GM18502 (cell line): ENCODE measurements around the gene TTC6.

ENCODE experiments used
- ATAC-seq: cut with Tn5 transposase; IDR thresholded peaks from one replicate; pipeline ENCODE4 v1.9.1; 2021; ENCODE audit warnings: mild to moderate bottlenecking; ENCODE audit not compliant: unreplicated experiment, poor library complexity

Gene TTC6

DNA sequence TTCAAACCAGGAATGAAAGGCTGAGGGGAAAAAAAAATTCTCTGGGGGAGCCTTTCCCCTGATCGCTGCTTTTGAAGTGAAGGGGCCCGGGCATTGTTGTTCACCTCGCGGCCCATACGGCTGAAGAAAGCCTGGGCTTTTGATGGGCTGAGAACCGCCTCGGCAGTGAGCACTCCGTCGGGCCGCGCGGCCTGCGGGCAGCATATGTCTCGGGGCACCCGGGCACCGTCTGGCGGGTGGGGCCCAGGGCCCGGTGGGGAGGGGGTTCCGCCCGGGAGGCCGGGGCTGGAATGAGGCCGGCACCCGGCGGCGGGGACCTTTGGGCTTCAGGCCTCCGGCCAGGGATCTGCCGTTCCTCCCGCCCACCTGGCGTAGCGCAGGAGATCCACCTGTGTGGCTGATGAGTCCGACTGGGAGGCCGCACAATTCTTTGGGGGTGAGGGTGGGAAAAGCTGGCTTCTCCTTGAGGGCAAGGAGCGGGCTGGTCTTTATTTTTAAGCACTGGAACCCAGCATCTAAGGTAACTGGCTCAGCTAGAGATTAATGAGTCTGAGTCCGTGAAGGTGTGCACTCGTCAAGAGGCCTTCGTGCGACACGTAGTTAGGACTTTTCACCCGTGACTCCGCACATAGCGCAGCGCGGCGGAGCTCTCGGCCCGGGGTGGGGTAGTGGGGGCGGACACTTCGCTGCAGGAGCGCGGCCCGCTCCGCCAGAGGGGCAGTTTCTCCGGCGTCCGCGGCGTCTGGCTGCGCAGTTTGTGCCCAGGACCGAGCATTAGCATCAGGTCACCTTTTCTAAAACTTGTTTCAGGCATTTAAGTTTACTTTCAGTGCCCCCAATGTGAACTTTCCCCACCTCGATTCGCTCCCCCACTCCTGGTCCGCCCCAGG, 11.0 kb upstream of the TTC6 start:
- ATAC-seq = no peak

DNA sequence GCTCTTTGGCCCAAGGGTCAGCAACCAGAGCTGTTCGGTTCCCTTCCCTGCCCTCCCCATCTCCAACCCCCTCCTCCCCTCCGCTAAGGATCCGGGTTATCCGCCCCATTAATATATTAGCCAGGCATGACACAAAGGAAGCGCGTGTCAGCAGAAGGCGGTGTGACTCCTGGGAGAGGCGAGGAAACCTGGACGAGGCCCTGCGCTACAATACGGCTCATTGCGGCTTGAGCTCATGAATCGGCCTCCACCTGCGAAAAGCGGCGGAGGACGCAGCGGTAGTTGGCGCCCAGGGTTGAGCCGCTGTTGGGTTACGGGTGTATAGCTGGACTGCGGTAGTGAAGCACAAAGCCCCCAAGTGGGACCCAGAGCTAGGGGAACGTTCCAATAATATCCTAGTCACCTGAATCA, 10.3 kb upstream of the TTC6 start:
- ATAC-seq = no peak

DNA sequence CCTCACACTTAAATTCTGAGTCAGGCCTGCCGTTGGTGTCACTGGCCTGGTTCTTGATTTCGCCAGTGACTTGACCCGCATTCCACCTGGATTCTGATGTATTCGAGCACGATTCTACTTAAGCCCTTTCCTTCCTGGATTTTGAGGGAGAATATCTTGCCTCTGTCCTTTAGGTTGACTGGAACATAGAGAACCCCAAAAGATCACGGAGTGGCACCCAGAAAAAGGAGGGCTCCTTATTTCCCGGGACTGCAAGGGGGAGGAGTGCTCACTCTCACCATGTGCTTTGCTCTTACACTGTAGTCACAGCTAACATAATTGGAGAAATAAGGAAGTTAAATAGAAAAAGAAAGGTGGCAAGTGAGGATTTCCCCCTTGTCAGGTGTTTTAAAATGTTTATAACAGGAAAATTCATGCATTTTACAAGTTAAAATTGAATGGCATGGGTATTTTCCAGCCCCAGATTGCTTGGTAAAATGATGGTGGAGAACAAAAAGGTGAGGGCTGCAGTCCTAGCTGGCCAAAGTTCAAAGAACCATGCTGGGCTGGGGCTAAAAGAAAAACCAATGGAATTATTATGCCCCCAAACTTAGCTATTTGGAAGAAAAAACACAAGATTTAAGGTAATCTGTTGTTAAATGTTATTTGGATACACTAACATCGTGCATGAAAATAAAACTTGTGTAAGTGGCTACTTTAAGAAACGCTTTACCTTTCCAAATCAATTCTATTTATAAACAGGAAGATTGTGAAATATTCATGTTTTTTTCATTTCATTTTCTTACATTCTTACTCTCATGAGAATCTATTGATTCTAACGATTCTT, 9.2 kb upstream of the TTC6 start:
- no peak for ATAC-seq

DNA sequence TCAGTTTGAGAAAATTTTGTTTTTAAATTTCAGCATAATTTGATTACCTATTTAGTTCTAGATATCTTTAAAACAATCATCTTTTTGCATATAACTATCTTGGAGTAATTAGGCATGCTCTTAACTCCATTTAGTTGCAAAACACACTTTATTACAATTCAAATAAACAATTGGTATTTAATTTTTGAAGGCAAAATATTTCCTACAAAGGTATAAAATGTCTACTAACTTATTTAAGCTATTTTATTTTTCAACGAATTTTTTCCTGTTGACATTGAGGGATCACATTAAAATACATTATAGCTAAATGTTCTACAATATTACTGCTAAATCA, 8.7 kb upstream of the TTC6 start:
- no peak for ATAC-seq

DNA sequence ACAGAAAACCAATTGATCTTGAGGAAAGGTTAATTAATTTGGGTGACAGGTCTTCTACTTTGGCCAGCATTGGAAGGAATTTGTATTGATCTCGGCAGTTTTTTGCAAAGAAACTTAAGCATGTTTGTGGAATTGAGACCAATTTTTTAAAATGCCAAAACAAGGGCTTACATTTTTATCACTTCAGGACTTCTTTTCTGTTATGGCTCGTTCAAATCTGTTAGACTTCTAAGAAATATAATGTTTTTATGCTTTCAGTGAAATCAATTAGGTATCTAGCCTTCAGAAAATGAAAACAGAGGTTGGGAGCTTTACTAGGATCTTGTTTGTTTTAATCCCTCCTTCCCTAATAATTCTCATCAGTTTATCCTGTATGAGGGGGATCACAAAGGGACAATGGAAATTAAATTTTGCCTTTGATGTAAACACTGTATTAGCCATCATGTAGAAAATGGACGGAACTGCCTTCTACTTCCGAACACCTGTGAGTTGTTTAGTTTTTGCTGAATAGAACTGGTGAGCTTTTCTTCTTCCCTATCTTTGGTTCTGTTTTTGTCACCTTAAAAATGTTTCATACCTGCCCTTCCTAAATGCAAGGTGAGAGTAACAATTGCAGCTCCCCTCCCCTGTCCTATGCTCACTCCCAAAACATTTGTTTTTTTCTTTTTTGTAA, 8.2 kb upstream of the TTC6 start:
- no peak for ATAC-seq

DNA sequence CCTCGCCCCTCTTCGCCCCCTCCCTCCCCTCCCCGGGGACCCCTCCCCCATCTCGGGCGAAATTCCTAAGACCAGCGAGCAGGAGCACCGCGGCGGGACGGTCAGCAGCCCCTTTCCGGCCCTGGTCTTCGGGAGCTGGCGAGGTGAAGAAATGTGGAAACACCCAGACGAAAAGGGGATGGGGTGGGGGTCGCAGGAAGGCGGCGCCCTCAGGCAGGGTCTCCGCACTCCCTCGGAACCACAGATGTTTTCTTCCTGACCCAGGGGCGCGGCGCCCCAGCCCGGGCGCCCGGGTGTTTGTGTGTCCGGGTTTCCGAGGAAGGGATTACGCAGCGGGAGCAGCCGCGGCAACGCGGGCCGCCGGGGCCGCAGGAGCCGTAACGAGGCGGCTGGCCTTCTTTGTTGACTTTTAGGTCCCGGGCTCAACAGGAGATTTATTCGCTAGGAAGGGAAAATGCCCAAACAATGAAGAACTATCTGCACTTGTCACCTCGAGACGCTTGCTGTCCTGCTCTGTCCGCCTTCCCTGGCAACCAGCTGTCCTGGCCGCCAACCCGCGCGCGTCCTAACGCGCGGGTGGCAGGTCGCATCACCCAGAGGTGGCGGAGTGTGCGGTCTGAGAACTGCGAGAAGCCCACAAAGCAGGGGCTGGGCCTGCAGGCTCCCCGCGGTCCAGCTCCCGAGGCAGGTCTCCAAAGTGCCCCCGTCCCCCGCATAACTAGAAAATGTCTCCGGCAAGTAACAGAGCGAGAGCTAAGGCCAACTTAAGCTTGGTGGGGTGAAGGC, 7.4 kb upstream of the TTC6 start:
- no peak for ATAC-seq

DNA sequence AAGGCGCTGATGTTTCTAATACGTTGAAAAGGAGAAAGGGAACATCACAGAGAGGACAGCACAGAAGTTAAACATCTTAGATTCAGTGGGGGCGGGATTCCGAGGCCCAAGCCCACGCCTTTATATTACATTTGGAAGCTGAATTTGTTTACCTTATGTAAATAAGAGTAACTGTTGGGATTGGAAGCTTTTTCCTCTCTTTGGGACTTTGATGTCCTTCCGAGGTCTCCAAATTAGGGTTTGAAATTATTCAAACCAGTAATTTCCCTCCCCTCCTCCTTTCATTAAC, 6.8 kb upstream of the TTC6 start:
- no peak for ATAC-seq

DNA sequence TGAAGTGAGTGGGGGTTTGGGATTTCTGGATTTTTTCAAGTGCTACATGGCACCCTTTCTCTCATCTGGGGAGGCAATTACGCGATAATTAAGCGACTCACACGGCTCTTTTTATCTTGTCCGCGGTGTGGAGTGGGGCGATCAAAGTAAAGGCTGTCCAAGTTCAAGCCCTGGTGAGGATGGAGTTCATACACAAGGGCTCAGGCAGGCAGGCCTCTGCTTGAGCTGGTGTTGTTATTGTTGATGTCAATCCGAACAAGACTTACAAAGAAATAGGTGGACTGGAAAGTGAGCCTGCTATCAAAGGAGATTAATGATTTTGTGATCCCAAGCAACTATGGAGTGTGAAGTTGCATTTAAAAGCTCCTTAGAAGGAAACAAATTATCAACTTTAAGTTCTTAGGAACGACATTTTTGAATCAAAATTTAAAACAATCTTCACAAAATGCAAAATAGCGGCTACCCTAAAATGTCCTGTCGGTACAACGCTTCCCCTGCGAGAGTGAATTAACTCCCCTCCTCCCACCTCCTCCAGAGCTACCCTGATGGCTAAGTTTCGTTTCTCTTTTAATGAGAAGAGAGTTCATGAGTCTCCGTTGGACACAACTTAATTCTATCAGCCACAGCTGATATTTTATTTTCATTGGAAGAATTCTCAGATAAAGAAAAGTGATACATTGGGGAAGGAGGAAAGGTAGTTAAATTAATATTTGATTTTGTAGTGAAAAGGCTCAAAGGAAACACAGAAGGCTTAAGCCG, 6.3 kb upstream of the TTC6 start:
- ATAC-seq = no peak

DNA sequence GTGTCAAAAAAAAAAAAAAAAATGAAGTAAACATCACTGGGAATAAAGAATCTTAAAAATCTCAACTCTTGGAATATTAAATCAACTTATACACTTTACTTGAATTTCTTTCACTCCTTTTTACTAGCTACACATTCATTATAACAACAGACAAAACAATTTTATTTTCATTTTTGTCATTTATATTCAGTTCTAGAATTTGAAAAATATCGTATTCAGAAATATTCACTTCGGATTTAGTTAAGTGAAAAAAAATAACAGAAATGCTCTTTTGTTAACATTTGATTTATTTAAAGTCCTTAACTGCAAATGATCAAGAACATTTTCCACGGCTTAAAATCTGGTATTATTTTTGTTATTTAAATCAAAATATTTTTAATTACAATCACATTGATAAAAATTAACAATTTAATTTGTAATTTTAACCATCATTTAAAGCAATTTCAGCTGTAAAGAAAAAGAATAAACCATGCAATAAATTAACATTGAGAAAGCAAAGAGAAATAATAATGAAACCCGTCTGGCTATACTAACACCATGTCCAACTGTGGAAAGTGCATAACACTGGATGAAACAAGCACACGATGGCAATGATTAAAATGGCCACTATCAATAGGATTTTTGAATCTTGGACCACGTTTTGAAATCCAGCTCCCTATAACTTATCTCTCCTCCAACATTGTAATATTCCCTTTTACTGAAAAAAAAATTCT, 5.6 kb upstream of the TTC6 start:
- ATAC-seq = no peak

DNA sequence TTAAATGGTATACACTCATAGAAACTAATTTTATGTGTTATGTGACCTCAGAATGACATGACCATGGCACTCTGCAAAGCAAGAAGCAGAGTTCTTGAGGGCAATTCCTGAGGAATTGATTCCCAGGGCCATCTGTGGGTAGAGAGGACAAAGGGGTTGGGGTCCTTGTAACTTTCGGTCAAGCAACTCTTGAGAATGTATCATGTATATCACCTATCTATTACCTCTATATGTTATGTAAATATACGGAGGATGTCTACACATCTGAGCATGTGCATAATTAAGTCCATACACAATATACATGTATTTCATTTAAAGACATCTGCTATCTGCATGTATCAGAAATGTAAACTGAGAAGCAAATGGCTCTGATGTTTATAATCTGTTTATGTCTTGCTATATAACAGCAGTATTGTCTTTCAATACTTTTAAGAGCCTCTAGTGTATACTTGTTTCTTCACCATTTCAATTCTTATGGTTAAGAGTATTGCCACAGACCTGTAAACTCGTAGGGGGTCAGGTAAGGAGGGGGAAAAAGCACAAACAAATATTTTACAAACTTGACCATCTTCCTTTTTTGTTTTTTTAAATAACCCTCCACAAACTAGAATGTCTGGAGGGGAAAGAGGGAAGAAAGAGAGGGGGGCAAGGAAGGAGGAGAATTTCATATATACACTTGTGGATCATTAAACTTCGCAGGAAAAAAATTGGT, 4.8 kb upstream of the TTC6 start:
- no peak for ATAC-seq

DNA sequence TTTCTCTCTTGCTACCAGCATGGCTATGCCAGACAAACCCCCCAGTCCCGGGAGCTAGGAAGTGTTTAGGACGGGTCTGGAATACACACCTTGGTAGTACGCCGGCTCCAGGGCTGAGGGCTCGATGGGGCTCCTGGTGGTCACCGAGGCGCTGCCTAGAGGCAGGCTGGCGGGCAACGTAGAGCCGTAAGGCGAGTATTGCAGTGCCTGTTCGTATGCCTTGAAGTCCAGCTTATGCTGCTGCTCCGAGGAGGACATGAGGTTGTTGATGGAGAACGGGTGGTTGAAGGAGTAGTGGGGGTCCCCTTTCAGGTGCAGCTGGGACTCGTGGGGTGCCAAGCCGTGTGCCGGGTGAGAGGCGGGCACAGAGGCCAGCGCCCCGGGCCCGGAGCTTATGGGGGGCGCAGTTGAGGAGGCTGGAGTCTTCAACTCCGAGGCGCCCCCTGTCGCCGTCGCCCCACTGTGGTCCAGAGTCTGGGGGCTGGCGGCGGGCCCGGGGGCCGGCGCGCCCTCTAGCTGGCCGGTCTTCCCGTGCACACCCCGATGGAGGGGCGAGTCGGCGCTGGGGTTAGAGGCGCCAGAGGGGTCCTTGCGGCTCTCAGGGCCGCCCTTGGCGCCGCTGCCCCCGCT, 4.0 kb upstream of the TTC6 start:
- ATAC-seq = no peak

DNA sequence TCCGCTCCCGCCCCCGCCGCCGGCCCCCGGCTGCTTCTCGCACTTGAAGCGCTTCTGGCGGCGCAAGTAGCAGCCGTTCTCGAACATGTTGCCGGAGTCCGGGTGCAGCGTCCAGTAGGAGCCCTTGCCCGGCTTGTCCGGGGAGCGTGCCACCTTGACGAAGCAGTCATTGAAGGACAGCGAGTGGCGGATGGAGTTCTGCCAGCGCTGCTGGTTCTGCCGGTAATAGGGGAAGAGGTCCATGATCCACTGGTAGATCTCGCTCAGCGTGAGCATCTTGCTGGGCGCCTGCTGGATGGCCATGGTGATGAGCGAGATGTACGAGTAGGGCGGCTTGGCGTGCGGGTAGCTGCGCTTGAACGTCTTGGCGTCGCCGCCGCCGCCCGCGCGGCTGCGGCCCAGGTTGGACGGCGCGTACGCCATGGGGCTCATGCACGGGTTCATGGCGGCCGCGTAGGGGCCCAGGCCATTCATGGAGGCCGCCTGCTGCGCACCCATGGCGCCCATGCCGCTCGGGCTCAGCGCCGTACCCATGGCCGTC, 3.4 kb upstream of the TTC6 start:
- ATAC-seq = no peak

DNA sequence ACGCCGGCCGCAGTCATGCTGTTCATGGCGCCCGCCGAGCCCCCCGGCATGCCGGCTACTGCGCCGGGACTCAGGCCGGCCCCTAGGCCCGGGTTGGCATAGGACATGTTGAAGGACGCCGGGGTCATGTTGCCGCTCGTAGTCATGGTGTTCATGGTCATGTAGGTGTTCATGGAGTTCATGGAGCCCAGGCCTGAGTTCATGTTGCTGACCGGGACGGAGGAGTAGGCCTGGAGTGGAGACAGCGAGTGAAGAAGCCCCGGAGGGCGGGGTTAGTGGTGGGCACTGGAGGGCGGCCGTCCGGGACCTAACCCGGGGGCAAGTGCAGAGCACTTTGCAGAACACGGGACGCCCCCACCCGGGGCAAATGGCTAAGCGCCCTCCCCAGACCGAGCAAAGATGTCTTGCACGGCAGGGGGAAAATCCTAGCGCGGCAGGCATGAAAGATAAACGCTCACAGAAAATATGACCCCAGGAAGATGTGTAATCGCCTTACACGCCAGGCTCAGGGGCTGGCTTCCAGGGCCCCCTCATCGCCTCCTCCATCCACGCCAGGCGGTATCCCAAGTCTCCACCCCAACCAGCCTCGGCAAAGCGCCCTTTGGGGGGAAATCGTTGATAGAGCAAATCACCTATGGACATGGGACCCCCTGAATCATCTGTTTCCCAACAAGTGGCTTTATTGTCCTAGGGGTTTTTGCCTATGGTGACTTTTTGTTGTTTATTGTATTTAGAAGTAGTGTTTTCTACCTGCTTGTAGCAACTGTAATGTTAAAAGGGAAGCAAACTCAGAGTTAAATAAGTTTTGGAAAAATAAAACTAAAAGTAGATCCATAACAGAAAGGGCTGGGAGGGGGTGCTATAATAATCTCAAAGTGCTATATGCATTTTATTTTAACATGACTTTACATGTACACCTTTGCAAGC, 2.7 kb upstream of the TTC6 start:
- no peak for ATAC-seq

DNA sequence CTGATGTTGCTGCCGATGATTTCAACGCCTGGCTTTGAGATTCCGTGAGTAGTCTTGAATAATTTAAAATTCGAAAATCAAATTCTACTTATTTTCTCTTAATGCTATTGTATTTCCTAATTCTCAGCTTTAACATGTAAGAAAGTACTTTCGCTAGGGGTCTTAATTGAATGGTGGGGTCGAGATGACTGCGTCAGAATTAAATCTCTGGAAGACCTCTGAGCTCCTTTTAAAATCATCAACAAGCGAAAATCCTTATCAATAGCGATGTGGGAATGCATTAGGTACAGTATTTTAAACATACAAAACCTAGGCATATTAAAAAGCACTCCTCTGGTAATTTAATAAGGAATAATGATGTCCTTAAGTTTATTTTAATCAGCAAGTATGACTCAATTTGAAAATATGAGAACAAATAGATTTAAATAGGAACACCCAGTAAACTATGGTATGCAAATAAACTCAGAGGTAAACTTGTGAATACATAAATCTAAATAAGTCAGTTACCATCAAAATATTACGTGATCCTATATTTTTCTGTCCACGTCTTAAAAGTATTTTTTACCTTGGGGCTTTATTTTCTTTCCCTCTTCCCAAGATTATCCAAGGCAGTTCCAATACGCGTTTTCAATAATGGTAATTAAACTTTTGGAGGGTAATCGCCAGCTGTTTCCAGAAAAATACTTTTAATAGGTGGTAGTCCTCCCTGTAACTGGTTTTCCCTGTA, 1.8 kb upstream of the TTC6 start:
- ATAC-seq = no peak

DNA sequence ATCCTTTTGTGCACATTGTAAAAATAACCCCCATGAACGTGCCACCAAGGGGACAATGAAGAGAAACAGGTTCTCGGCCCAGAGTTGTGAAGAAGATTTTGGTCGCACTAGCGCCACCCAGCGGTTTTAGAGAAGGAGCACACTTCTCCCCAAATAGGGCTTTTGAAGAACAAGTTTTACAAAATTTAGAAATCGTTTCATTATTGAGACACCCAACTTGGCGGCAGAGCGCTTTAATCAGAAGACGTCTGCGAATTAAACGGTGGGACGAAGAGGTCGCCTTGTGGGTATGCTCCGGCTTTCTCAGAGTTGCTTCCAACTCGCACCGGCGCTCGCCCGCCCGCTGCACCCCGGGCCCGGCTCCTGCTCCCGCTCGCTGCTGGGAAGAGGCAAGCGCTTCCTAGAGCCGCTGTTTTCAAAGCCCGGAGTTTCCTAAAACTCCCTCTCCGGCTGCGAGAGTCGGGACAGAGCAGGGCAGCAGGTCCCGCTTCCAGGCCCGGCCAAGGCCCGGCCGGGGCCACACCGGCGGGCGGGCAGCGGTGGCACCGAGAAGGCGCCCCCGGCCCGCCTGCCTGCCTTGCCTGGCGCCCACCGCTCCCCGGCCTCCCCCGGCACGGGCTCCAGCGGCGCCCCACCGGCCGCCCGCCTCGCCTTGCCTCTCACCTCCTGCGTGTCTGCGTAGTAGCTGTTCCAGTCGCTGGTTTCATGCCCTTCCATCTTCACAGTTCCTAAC, 1.0 kb upstream of the TTC6 start:
- no peak for ATAC-seq
